WERI-Rb-1 (cell line): ENCODE results near the gene JUNB.
A peak's percentile ranks its signal among the peaks of the same experiment; 100 is the strongest.

ENCODE experiments used
- DNase-seq: peaks from one replicate; pipeline ENCODE4 v3.0.0-alpha.2; 2020
- H3K27ac ChIP-seq: fragments of 250-450 bp; sonication (Bioruptor Pico); 2 replicates; pipeline ENCODE4 v1.5.1; 2020; ENCODE audit warnings: mild to moderate bottlenecking, moderate library complexity
- H3K27me3 ChIP-seq: fragments of 250-450 bp; sonication (Bioruptor Pico); 2 replicates; pipeline ENCODE4 v1.5.1; 2021; ENCODE audit warnings: mild to moderate bottlenecking, low read depth, moderate library complexity; ENCODE audit not compliant: insufficient read depth, severe bottlenecking
- H3K36me3 ChIP-seq: fragments of 250-450 bp; sonication (Bioruptor Pico); 2 replicates; pipeline ENCODE4 v1.5.1; 2020; ENCODE audit warnings: mild to moderate bottlenecking, moderate library complexity
- H3K4me3 ChIP-seq: 2 replicates; pipeline ENCODE4 v1.5.1; 2011; ENCODE audit warnings: low read depth, mild to moderate bottlenecking, control low read depth, low read length
- H3K9me3 ChIP-seq: fragments of 250-450 bp; sonication (Bioruptor Pico); 2 replicates; pipeline ENCODE4 v1.5.1; 2021; ENCODE audit warnings: mild to moderate bottlenecking, moderate library complexity; ENCODE audit not compliant: severe bottlenecking
- CTCF ChIP-seq: IDR thresholded peaks from 2 replicates; pipeline ENCODE4 v1.5.1; 2011; ENCODE audit warnings: low read depth, mild to moderate bottlenecking, control low read depth, inconsistent platforms, low read length

The JUNB gene

GRCh38 chr19:12821761-12822160 lies 30.5 kb downstream of the JUNB start:
- no peak for DNase-seq

GRCh38 chr19:12825254-12826131 lies 34.2 kb downstream of the JUNB start:
- TF ChIP-seq CTCF: no peak
- Histone ChIP-seq H3K9me3 (no peaks in the 10 kb centered on the region), H3K4me3 (no peak overlapping the region), H3K27ac (no peak overlapping the region), H3K36me3 (peaks cover 10% of the 10 kb centered on the region), H3K27me3 (no peaks in the 10 kb centered on the region)
- no peak for DNase-seq

More at GRCh38 chr19:12821761-12822160, 30.5 kb downstream of the JUNB start:
- TF ChIP-seq CTCF: no peak
- Histone ChIP-seq H3K36me3 (peaks cover 18% of the 10 kb centered on the region), H3K9me3 (no peaks in the 10 kb centered on the region), H3K27ac (no peak overlapping the region), H3K27me3 (no peaks in the 10 kb centered on the region), H3K4me3 (no peak overlapping the region)

GRCh38 chr19:12828494-12828893 lies 37.2 kb downstream of the JUNB start:
- Histone ChIP-seq H3K4me3 (no peak overlapping the region), H3K27me3 (no peaks in the 10 kb centered on the region), H3K27ac (0 out of 2 replicates have a peak overlapping the region, but pooled peaks have one; percentile 5), H3K9me3 (no peaks in the 10 kb centered on the region), H3K36me3 (no peaks in the 10 kb centered on the region; the same call in 1 of the 2 replicates)
- no peak for TF ChIP-seq CTCF
- peak; percentile 35 for DNase-seq

GRCh38 chr19:12833418-12833737 lies 42.1 kb downstream of the JUNB start:
- Histone ChIP-seq H3K27me3 (no peaks in the 10 kb centered on the region), H3K4me3 (peak overlapping the region; percentile 51), H3K36me3 (no peaks in the 10 kb centered on the region), H3K9me3 (no peaks in the 10 kb centered on the region), H3K27ac (peak overlapping the region; percentile 81)
- DNase-seq: no peak
- no peak for TF ChIP-seq CTCF

- H3K9me3 ChIP-seq: no peaks in the 10 kb centered on the region
- H3K27ac ChIP-seq: peak overlapping the region; percentile 95
- no peaks in the 10 kb centered on the region for H3K27me3 ChIP-seq
- peak; percentile 84 for DNase-seq
- peak overlapping the region; percentile 85 for H3K4me3 ChIP-seq
- TF ChIP-seq CTCF: 0 out of 2 replicates have a peak, but pooled peaks have one; percentile 7
- H3K36me3 ChIP-seq: no peaks in the 10 kb centered on the region; the same call in 1 of the 2 replicates
Observed at GRCh38 chr19:12833738-12834565, 42.7 kb downstream of the JUNB start.
